ENCODE measurements around the gene AMOTL1. TPM values are rescaled to one million over a fixed set of nuclear protein-coding genes. Genes with fewer than 3 reads are reported as not detected.

The AMOTL1 gene
- polyA plus RNA-seq, 1 donor (not counting 4 experiments of a cell fraction or from before 2014, with no cell fraction given), result 86.5 TPM

- peaks cover 20 to 45% of the 10 kb centered on the region in 2 experiments for H3K36me3 ChIP-seq (ENCODE audit: control insufficient read depth in 2 of 2, extremely low read depth in 1 of 2, insufficient read depth in 2 of 2, low read length in 2 of 2)
- H4K20me1 ChIP-seq (ENCODE audit: control insufficient read depth, extremely low read depth, insufficient read depth, low read length), result peaks cover 31% of the 10 kb centered on the region
- no peak for FAIRE-seq
- no peaks in the 10 kb centered on the region for H3K9me3 ChIP-seq (ENCODE audit: control insufficient read depth, low read depth, low read length)
- no peaks in the 10 kb centered on the region for H3K27me3 ChIP-seq (ENCODE audit: control insufficient read depth, extremely low read depth, insufficient read depth, low read length)
- H2AFZ ChIP-seq (ENCODE audit: control insufficient read depth, low read length), result no peak overlapping the region
- peaks cover 7% of the 10 kb centered on the region for H3K4me1 ChIP-seq (ENCODE audit: control insufficient read depth, extremely low read depth, insufficient read depth, low read length)
- peaks cover 6% of the 10 kb centered on the region for H3K9me1 ChIP-seq (ENCODE audit: control insufficient read depth, extremely low read depth, insufficient read depth, low read length)
- H3K4me3 ChIP-seq (ENCODE audit: control insufficient read depth in 2 of 3, extremely low read depth in 1 of 3, insufficient read depth in 2 of 3, low read depth in 1 of 3, low read length in 3 of 3), result no peak overlapping the region
- H3K27ac ChIP-seq (ENCODE audit: control insufficient read depth, insufficient read depth, low read length), result no peak overlapping the region
- no peak overlapping the region for H3K9ac ChIP-seq (ENCODE audit: control insufficient read depth, extremely low read depth, insufficient read depth, low read length)
- dilution Hi-C loops (cut with MboI; ENCODE audit: extremely low pct_ligation_motif_present, low sequenced_read_pairs), result no loop called here
- no peak overlapping the region for H3K4me2 ChIP-seq (ENCODE audit: control insufficient read depth, extremely low read depth, insufficient read depth, low read depth, low read length)
- no peak for TF ChIP-seq EZH2 (IDR thresholded peaks at IDR 0.05; ENCODE audit: low read length)
- TF ChIP-seq, protein P1, sequence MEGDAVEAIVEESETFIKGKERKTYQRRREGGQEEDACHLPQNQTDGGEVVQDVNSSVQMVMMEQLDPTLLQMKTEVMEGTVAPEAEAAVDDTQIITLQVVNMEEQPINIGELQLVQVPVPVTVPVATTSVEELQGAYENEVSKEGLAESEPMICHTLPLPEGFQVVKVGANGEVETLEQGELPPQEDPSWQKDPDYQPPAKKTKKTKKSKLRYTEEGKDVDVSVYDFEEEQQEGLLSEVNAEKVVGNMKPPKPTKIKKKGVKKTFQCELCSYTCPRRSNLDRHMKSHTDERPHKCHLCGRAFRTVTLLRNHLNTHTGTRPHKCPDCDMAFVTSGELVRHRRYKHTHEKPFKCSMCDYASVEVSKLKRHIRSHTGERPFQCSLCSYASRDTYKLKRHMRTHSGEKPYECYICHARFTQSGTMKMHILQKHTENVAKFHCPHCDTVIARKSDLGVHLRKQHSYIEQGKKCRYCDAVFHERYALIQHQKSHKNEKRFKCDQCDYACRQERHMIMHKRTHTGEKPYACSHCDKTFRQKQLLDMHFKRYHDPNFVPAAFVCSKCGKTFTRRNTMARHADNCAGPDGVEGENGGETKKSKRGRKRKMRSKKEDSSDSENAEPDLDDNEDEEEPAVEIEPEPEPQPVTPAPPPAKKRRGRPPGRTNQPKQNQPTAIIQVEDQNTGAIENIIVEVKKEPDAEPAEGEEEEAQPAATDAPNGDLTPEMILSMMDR (optimal IDR thresholded peaks at IDR 0.05 in 1 of 3, IDR thresholded peaks at IDR 0.05 in 1 of 3, conservative IDR thresholded peaks at IDR 0.05 in 1 of 3; ENCODE audit: extremely low read depth in 1 of 3, insufficient read depth in 2 of 3, low read length in 3 of 3), result no peak
- DNase-seq (ENCODE audit: low read depth, low spot score), result no peak
- peaks cover 81% of the 10 kb centered on the region for H3K79me2 ChIP-seq (ENCODE audit: control insufficient read depth, insufficient read depth, low read length)
These were observed 37.9 kb downstream of the AMOTL1 start for GRCh38 chr11:94806014-94806413.

GRCh38 chr11:94806419-94806818, 38.3 kb downstream of the AMOTL1 start:
- H3K27ac ChIP-seq (ENCODE audit: control insufficient read depth, insufficient read depth, low read length), result no peak overlapping the region

More at GRCh38 chr11:94806419-94806818, 38.3 kb downstream of the AMOTL1 start:
- no peak overlapping the region for H3K4me2 ChIP-seq (ENCODE audit: control insufficient read depth, extremely low read depth, insufficient read depth, low read depth, low read length)
- peaks cover 7% of the 10 kb centered on the region for H3K4me1 ChIP-seq (ENCODE audit: control insufficient read depth, extremely low read depth, insufficient read depth, low read length)
- H3K9me3 ChIP-seq (ENCODE audit: control insufficient read depth, low read depth, low read length), result no peaks in the 10 kb centered on the region
- no peak for DNase-seq (ENCODE audit: low read depth, low spot score)
- H3K36me3 ChIP-seq (ENCODE audit: control insufficient read depth in 2 of 2, extremely low read depth in 1 of 2, insufficient read depth in 2 of 2, low read length in 2 of 2), result peaks cover 20 to 41% of the 10 kb centered on the region in 2 experiments
- peaks cover 81% of the 10 kb centered on the region for H3K79me2 ChIP-seq (ENCODE audit: control insufficient read depth, insufficient read depth, low read length)
- TF ChIP-seq, protein P1 (optimal IDR thresholded peaks at IDR 0.05 in 1 of 3, IDR thresholded peaks at IDR 0.05 in 1 of 3, conservative IDR thresholded peaks at IDR 0.05 in 1 of 3; ENCODE audit: extremely low read depth in 1 of 3, insufficient read depth in 2 of 3, low read length in 3 of 3), result no peak
- no peak for TF ChIP-seq EZH2 (IDR thresholded peaks at IDR 0.05; ENCODE audit: low read length)
- H4K20me1 ChIP-seq (ENCODE audit: control insufficient read depth, extremely low read depth, insufficient read depth, low read length), result peaks cover 27% of the 10 kb centered on the region
- no peak overlapping the region for H3K9ac ChIP-seq (ENCODE audit: control insufficient read depth, extremely low read depth, insufficient read depth, low read length)
- H2AFZ ChIP-seq (ENCODE audit: control insufficient read depth, low read length), result no peak overlapping the region
- no peak overlapping the region for H3K4me3 ChIP-seq (ENCODE audit: control insufficient read depth in 2 of 3, extremely low read depth in 1 of 3, insufficient read depth in 2 of 3, low read depth in 1 of 3, low read length in 3 of 3)
- peaks cover 5% of the 10 kb centered on the region for H3K9me1 ChIP-seq (ENCODE audit: control insufficient read depth, extremely low read depth, insufficient read depth, low read length)
- no peak for FAIRE-seq
- dilution Hi-C loops (cut with MboI; ENCODE audit: extremely low pct_ligation_motif_present, low sequenced_read_pairs), result no loop called here
- H3K27me3 ChIP-seq (ENCODE audit: control insufficient read depth, extremely low read depth, insufficient read depth, low read length), result no peaks in the 10 kb centered on the region

All from keratinocyte (primary cell).